Prostate gland (tissue), 2 donors: ENCODE data around the gene RETREG1. TPM values are rescaled to one million over a fixed set of nuclear protein-coding genes. Genes with fewer than 3 reads are reported as not detected.
"Not testable (repeated sequence)": the region's sequence is repeated elsewhere in the genome, so short reads cannot be mapped to it uniquely, and the experiment has no call there.

Experiments
- DNase-seq: peaks from one replicate; pipeline ENCODE4 v3.0.0-alpha.2; 2019; ENCODE audit warnings: low spot score
- H3K27ac ChIP-seq, 2 donors: fragments of 200-600 bp; sonication (generic); 2 replicates each; pipeline ENCODE4 v1.5.1; 2017 to 2019
- H3K27me3 ChIP-seq: fragments of 200-600 bp; sonication (generic); replicated peaks from 2 replicates; pipeline ENCODE4 v1.5.1; 2019; ENCODE audit not compliant: insufficient read depth
- H3K36me3 ChIP-seq, 2 donors: fragments of 200-600 bp; sonication (generic); 1 replicate in 1 of 2; 2 replicates in 1 of 2; pipeline versions ENCODE4 v1.5.1 to v1.8.1; 2017 to 2019
- H3K4me1 ChIP-seq: fragments of 200-600 bp; sonication (generic); replicated peaks from 2 replicates; pipeline ENCODE4 v1.5.1; 2019
- H3K4me3 ChIP-seq, 2 donors: fragments of 200-600 bp; sonication (generic); 2 replicates each; pipeline ENCODE4 v1.5.1; 2017 to 2019
- H3K9me3 ChIP-seq: fragments of 200-600 bp; sonication (generic); 2 replicates; pipeline ENCODE4 v1.5.1; 2017
- CTCF ChIP-seq, 4 experiments: fragments of 200-600 bp in 2 of 4; fragments of 450-650 bp in 2 of 4; sonication (generic) in 2 of 4; IDR thresholded peaks; 1 replicate in 3 of 4; 2 replicates in 1 of 4; pipeline ENCODE4 v1.5.1; 2016 to 2019; ENCODE audit warnings: antibody characterized with exemption in 4 of 4, mild to moderate bottlenecking in 2 of 4, moderate library complexity in 2 of 4
- POLR2A ChIP-seq: fragments of 450-650 bp; IDR thresholded peaks from one replicate; pipeline ENCODE4 v1.6.1; 2016; ENCODE audit warnings: antibody characterized with exemption, mild to moderate bottlenecking
- POLR2AphosphoS5 ChIP-seq: sonication (generic); formaldehyde crosslinking; IDR thresholded peaks from one replicate; pipeline ENCODE4 v1.6.1; 2017; ENCODE audit warnings: antibody characterized with exemption
- WGBS: methylation state at CpG from one replicate; pipeline ENCODE4 v1.1.5; 2018; 5-methylcytosine and 5-hydroxymethylcytosine counted together
- intact Hi-C: fragments of 100-400 bp; cut with DNase I; formaldehyde crosslinking; loops from one replicate; pipeline ENCODE4 v1.14.2; 2022
- total RNA-seq, 2 donors: library from RNA; depleted of rRNA; stranded (reverse); fragments of >200 nt; gene quantifications; one replicate each; pipeline ENCODE4 v1.1.0, GENCODE V29; 2016

The RETREG1 gene
- total RNA-seq, 2 donors from 2014 or later: 13.5 to 18.4 TPM

- H3K36me3 ChIP-seq: no peaks in the 10 kb centered on the region
- no peak for DNase-seq
- no peaks in the 10 kb centered on the region for H3K9me3 ChIP-seq
- no peak for TF ChIP-seq POLR2A
- TF ChIP-seq POLR2AphosphoS5: no peak
- no peak for TF ChIP-seq CTCF (IDR thresholded peaks at IDR 0.05)
- H3K27ac ChIP-seq: no peak overlapping the region
- intact Hi-C loops: no loop called here
- WGBS: 42% methylated on average over 6 of the region's 6 CpGs
- H3K27me3 ChIP-seq: no peaks in the 10 kb centered on the region
- H3K4me3 ChIP-seq: no peak overlapping the region
- no peaks in the 10 kb centered on the region for H3K4me1 ChIP-seq
Measured at GRCh38 chr5:16654647-16655334, 38.0 kb upstream of the RETREG1 start.

GRCh38 chr5:16648739-16649138 is 31.9 kb upstream of the RETREG1 start:
- H3K4me1 ChIP-seq, H3K9me3 ChIP-seq: not testable (repeated sequence)
- WGBS: 84% methylated on average over 8 of the region's 8 CpGs

GRCh38 chr5:16644301-16644889 is 27.6 kb upstream of the RETREG1 start:
- no peaks in the 10 kb centered on the region for H3K36me3 ChIP-seq
- H3K9me3 ChIP-seq: no peaks in the 10 kb centered on the region
- no peak for DNase-seq
- no peak overlapping the region for H3K4me3 ChIP-seq
- no peaks in the 10 kb centered on the region for H3K4me1 ChIP-seq
- no peaks in the 10 kb centered on the region for H3K27me3 ChIP-seq
- no peak for TF ChIP-seq POLR2AphosphoS5
- TF ChIP-seq POLR2A: no peak
- TF ChIP-seq CTCF (IDR thresholded peaks at IDR 0.05): no peak
- WGBS: 94% methylated on average over 11 of the region's 11 CpGs
- intact Hi-C loops: no loop called here
- no peak overlapping the region for H3K27ac ChIP-seq

More at GRCh38 chr5:16648739-16649138, 31.9 kb upstream of the RETREG1 start:
- DNase-seq, H3K36me3 ChIP-seq, intact Hi-C loops, H3K4me3 ChIP-seq, H3K27me3 ChIP-seq, H3K27ac ChIP-seq: not testable (repeated sequence)

- Histone ChIP-seq H3K4me3 (no peak overlapping the region), H3K9me3 (no peaks in the 10 kb centered on the region), H3K36me3 (no peaks in the 10 kb centered on the region), H3K4me1 (no peaks in the 10 kb centered on the region), H3K27me3 (no peaks in the 10 kb centered on the region), H3K27ac (no peak overlapping the region)
- intact Hi-C loops: no loop called here
- TF ChIP-seq POLR2A (no peak), CTCF (IDR thresholded peaks at IDR 0.05) (no peak), POLR2AphosphoS5 (no peak)
- no peak for DNase-seq
- WGBS: 84% methylated on average over 2 of the region's 2 CpGs
Measured at GRCh38 chr5:16642867-16643266, 26.1 kb upstream of the RETREG1 start.

- intact Hi-C loops: no loop called here
- TF ChIP-seq POLR2A: no peak
- no peak for TF ChIP-seq CTCF (IDR thresholded peaks at IDR 0.05)
- no peak for TF ChIP-seq POLR2AphosphoS5
- 91% methylated on average over 4 of the region's 4 CpGs for WGBS
- Histone ChIP-seq H3K4me1 (no peaks in the 10 kb centered on the region), H3K36me3 (no peaks in the 10 kb centered on the region), H3K4me3 (no peak overlapping the region), H3K27ac (no peak overlapping the region), H3K9me3 (no peaks in the 10 kb centered on the region), H3K27me3 (no peaks in the 10 kb centered on the region)
- no peak for DNase-seq
Measured at GRCh38 chr5:16639206-16639605, 22.4 kb upstream of the RETREG1 start.
